ENCODE data around the gene TMEM19. TPM values are rescaled to one million over a fixed set of nuclear protein-coding genes. Genes with fewer than 3 reads are reported as not detected.
"Not testable (repeated sequence)": the region's sequence is repeated elsewhere in the genome, so short reads cannot be mapped to it uniquely, and the experiment has no call there.

TMEM19 gene
- total RNA-seq, 2 donors from 2014 or later, result 41.9 to 48.8 TPM

- intact Hi-C loops (cut with DNase I, micrococcal nuclease), result no loop called here
- ATAC-seq, result peak; percentile 85
- DNase-seq, result peak; percentile 93 to 97
These were observed 22.1 kb upstream of the TMEM19 start, which contains the start of the genes THAP2 and ZFC3H1 for GRCh38 chr12:71663561-71664410. Gene THAP2 (plus strand): TSS chr12:71664301. CDS start chr12:71664510, 209 bp downstream. Gene ZFC3H1 (minus strand): TSS chr12:71663848. CDS start chr12:71663610, 238 bp downstream.

DNA sequence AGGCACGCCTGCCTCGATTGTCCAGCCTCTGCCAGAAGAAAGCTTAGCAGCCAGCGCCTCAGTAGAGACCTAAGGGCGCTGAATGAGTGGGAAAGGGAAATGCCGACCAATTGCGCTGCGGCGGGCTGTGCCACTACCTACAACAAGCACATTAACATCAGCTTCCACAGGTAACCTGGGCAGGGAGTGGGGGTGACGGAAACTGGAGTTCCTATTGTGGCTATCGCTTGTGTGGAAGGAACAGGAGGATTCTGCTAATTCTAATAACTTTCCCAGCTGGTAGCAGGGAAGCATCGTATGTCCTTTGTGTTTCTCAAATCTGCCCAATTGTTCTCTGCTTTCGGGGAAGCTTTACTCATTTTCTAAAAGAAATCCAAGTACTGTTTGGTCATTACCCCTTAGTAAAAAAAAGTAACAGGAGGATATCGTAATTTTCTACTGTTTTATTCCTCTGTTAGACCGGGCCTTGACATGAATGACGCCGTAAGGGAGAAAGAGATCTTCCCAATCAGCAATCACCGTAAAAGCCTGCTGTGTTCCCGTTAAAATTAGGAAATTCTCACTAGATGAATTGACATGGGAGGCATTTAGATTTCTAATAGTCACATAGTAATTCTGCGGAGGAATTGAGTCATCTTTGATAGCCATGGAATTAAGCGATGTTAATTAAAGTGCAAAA lies 21.3 kb upstream of the TMEM19 start:
- ATAC-seq (peak; percentile 32), DNase-seq (no peak)
- intact Hi-C loops (cut with DNase I, micrococcal nuclease), result no loop called here

GRCh38 chr12:71665090-71665463 lies 20.8 kb upstream of the TMEM19 start:
- ATAC-seq (no peak), DNase-seq (no peak)
- intact Hi-C loops (cut with DNase I, micrococcal nuclease), result no loop called here

DNA sequence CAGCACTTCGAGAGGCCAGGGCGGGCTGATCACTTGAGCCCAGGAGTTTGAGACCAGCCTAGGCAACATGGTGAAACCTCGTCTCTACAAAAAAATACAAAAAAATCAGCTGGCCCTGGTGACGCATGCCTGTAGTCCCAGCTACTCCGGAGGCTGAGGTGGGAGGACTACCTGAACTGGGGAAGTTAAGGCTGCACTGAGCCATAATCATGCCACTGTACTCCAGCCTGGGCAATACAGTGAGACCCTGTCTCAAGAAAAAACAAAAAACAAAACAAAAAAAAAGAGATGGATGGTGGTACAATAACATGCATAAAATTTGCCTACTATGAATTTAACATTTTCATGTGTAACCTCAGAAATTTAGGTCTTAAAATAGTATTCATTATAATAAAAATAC lies 19.6 kb upstream of the TMEM19 start:
- ATAC-seq, result no peak
- intact Hi-C loops (cut with DNase I, micrococcal nuclease), result no loop called here
- DNase-seq, result no peak

GRCh38 chr12:71671311-71671710 lies 14.6 kb upstream of the TMEM19 start:
- ATAC-seq (peak; percentile 18), DNase-seq (no peak)
- intact Hi-C loops (cut with DNase I, micrococcal nuclease), result no loop called here

- intact Hi-C loops (cut with DNase I, micrococcal nuclease), result no loop called here
- DNase-seq, result no peak
- ATAC-seq, result peak; percentile 82
These were observed 14.1 kb upstream of the TMEM19 start for GRCh38 chr12:71671816-71672215.

DNA sequence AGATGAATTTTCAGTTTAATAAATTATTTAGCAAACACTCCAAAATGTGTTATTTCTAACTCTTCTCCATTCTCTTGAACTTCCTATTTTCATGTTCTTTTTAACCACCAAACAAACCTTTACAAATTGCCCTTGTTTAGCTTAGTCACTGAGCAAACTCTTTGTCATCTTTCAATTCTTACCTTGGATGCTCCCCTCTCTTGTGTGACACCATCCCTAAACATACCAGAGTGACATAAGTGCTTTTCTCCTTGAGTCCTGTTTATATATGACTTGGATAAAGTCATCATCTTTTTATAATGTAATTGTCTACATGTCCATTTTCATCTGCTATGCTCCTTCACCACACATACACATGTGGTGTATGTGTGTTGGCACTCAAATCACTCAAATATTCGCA lies 3.4 kb upstream of the TMEM19 start:
- intact Hi-C loops (cut with DNase I, micrococcal nuclease), result no loop called here

GRCh38 chr12:71683633-71684032 lies 2.2 kb upstream of the TMEM19 start:
- ATAC-seq (no peak), DNase-seq (no peak)
- intact Hi-C loops (cut with DNase I, micrococcal nuclease), result no loop called here

More for the DNA sequence above, 3.4 kb upstream of the TMEM19 start:
- no peak for ATAC-seq
- no peak for DNase-seq

- no peak for ATAC-seq
- intact Hi-C loops (cut with DNase I, micrococcal nuclease), result no loop called here
- no peak for DNase-seq
These were observed 1.8 kb upstream of the TMEM19 start for GRCh38 chr12:71684081-71684480.

- no peak for DNase-seq
- ATAC-seq, result no peak
- intact Hi-C loops (cut with DNase I, micrococcal nuclease), result no loop called here
These were observed 473 bp upstream of the TMEM19 start for GRCh38 chr12:71685312-71685906.

DNA sequence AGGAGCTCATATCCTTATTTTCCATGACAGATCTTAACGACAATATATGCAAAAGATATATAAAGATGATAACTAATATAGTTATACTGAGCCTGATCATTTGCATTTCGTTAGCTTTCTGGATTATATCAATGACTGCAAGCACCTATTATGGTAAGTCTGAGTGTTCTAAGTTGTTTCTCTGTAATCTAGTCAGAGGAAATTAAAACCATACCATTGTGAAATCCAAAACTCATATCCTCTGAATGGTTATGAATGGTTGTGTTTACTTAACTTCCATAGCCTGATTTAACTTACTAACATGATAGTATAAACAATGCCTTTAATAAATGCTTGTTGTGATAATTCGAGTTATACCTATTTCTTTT lies 760 bp downstream of the TMEM19 start:
- ATAC-seq (peak; percentile 6), DNase-seq (no peak)
- intact Hi-C loops (cut with DNase I, micrococcal nuclease), result no loop called here

- intact Hi-C loops (cut with DNase I, micrococcal nuclease); ATAC-seq; DNase-seq: not testable (repeated sequence)
These were observed 1.3 kb downstream of the TMEM19 start for GRCh38 chr12:71687172-71687571.

- ATAC-seq, result no peak
- no peak for DNase-seq
These were observed 3.2 kb downstream of the TMEM19 start for GRCh38 chr12:71688961-71689570.

GRCh38 chr12:71691504-71692129 lies 5.7 kb downstream of the TMEM19 start:
- DNase-seq (peak in 1 of 2 donors; percentile 33), ATAC-seq (peak; percentile 28)
- intact Hi-C loops (cut with DNase I, micrococcal nuclease), result no loop called here

More at GRCh38 chr12:71688961-71689570, 3.2 kb downstream of the TMEM19 start:
- intact Hi-C loops (cut with DNase I, micrococcal nuclease), result no loop called here

GRCh38 chr12:71693126-71693525 lies 7.2 kb downstream of the TMEM19 start:
- DNase-seq (peak; percentile 62 to 73), ATAC-seq (peak; percentile 60)
- intact Hi-C loops (cut with DNase I, micrococcal nuclease), result no loop called here

- DNase-seq; intact Hi-C loops (cut with DNase I, micrococcal nuclease); ATAC-seq: not testable (repeated sequence)
These were observed 7.8 kb downstream of the TMEM19 start for GRCh38 chr12:71693651-71694050.

DNA sequence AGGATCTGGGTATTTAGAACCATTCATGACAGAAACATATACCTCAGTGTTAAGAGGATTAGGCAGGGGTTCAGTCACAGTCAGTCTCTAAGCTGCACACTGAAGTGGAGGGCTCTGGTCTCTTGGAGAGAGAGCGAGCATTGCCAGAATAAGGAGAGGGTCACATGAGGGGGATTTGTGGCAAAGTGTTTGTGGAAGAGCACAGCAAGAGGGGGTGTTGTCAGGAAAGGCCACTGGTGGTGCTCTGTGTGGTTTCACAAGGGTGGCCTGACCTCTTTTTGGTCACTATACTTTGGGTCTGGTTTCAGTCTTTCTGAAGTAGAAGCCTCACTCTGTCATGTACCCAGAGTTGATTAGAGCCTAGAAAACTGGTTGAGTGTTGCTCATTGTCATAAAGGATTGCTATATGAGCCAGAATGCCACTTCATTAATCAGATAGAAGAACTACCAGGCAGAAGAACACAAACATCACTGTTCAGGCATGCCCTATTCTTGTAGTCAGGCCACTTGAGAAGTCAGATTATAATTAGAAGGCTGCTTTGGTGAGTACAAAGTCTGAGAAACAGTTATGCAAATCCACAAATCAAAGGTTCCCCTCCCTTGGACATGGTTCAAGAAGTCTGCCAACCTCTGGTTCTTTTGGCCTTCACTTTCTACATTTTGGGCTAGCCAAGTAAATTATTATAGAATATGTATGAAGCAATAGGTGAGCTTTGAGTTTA lies 8.4 kb downstream of the TMEM19 start:
- intact Hi-C loops (cut with DNase I, micrococcal nuclease), result no loop called here
- DNase-seq (no peak), ATAC-seq (peak; percentile 78)

DNA sequence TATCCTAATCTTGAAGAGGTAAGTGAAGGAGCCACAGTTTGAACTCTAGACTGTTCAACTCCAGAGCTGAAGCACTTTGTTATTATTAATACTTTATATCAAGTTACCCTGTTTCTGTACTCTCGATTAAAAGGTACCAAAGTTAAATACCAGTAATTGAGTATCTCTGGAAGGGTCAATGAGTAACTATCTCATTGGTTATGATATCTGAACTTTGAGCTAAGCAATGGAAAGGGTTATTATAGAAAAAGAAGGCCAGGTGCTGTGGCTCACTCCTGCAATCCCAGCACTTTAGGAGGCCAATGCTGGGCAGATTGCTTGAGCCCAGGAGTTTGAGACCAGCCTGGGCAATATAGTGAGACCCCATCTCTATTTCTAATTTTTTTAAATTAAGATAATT lies 9.9 kb downstream of the TMEM19 start:
- no peak for DNase-seq
- ATAC-seq, result peak; percentile 42
- intact Hi-C loops (cut with DNase I, micrococcal nuclease), result no loop called here
